Stimulated activated memory B cell treated with anti-CD40 and anti-IgM and Interleukin-4, amounts not matched to agents 10 μg/mL and 1 μg/mL and 100 μg/mL, for 72 hours (primary cell): ENCODE results near the gene SERPINF2.
"Not testable (repeated sequence)": the region's sequence is repeated elsewhere in the genome, so short reads cannot be mapped to it uniquely, and the experiment has no call there.

Source experiments
- ATAC-seq: fragments of 150-1000 bp; cut with Tn5 transposase; 2 replicates; pipeline ENCODE4 v1.10.0; 2021
- H3K27ac Mint-ChIP-seq: one replicate; pipeline ENCODE4 v1.8.0; 2022; ENCODE audit warnings: mild to moderate bottlenecking, mixed read lengths
- H3K27me3 Mint-ChIP-seq: one replicate; pipeline ENCODE4 v1.8.0; 2022; ENCODE audit warnings: mixed read lengths
- H3K36me3 Mint-ChIP-seq: one replicate; pipeline ENCODE4 v1.8.0; 2022; ENCODE audit warnings: mixed read lengths
- H3K4me1 Mint-ChIP-seq: one replicate; pipeline ENCODE4 v1.8.0; 2022; ENCODE audit warnings: mixed read lengths
- H3K4me3 Mint-ChIP-seq: one replicate; pipeline ENCODE4 v1.8.0; 2022; ENCODE audit warnings: mild to moderate bottlenecking, moderate library complexity, mixed read lengths
- H3K9me3 Mint-ChIP-seq: one replicate; pipeline ENCODE4 v1.8.0; 2022; ENCODE audit warnings: mixed read lengths

SERPINF2 gene

GRCh38 chr17:1776857-1777256 lies 34.2 kb downstream of the SERPINF2 start:
- H3K36me3 Mint-ChIP-seq = peaks cover 19% of the 10 kb centered on the region
- ATAC-seq = no peak
- no peak overlapping the region for H3K27ac Mint-ChIP-seq

GRCh38 chr17:1779571-1780131 lies 37.0 kb downstream of the SERPINF2 start:
- Mint-ChIP-seq H3K9me3 (no peaks in the 10 kb centered on the region), H3K4me3 (no peak overlapping the region), H3K27me3 (no peaks in the 10 kb centered on the region), H3K27ac (no peak overlapping the region), H3K36me3 (peaks cover 31% of the 10 kb centered on the region), H3K4me1 (peaks cover 26% of the 10 kb centered on the region)
- no peak for ATAC-seq

More at GRCh38 chr17:1776857-1777256, 34.2 kb downstream of the SERPINF2 start:
- peaks cover 10% of the 10 kb centered on the region for H3K4me1 Mint-ChIP-seq
- no peaks in the 10 kb centered on the region for H3K9me3 Mint-ChIP-seq
- no peaks in the 10 kb centered on the region for H3K27me3 Mint-ChIP-seq
- H3K4me3 Mint-ChIP-seq = no peak overlapping the region

DNA sequence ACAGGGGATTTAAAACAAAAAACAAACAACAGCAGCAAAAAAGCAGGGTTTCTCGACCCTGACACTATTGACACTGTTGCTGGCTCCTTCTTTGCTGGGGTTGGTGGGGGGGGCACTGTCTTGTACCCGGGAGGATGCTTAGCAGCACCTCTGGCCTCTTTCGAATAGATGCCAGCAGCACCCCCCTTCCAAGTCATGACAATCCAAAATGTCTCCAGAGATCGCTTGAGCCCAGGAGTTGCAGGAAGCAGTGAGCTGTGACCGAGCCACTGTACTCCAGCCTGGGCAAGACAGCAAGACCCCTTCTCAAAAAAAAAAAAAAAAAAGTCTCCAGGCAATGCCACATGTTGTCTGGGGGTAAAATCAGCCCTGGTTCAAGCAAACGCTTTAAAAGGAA lies 39.5 kb downstream of the SERPINF2 start:
- Mint-ChIP-seq H3K27ac (peak overlapping the region; percentile 94), H3K27me3 (no peaks in the 10 kb centered on the region), H3K9me3 (no peaks in the 10 kb centered on the region), H3K4me1 (peaks cover 26% of the 10 kb centered on the region), H3K4me3 (no peak overlapping the region), H3K36me3 (peaks cover 41% of the 10 kb centered on the region)
- ATAC-seq = no peak

DNA sequence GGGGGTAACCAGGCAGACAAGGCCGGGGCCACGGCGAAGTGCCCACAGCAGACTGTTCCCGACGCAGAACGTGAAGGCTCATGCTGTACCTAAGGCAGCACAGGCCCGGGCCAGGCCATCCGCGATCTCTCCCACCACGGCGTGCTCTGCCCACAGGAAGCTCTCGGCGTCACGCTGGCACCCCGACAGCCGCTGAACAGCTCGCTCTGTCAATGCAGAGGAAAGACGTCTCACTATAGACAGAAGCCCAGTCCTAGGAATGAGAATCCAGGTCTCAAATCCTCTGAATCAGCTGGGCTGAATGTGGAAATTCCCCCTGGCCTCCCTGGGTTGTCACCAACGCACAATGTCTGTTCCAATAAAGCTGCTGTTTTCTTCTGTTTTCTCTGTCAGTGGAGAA lies 40.6 kb downstream of the SERPINF2 start:
- H3K27ac Mint-ChIP-seq = peak overlapping the region; percentile 94
- peak overlapping the region; percentile 37 for H3K4me3 Mint-ChIP-seq
- no peaks in the 10 kb centered on the region for H3K9me3 Mint-ChIP-seq
- ATAC-seq = peak; percentile 75
- H3K4me1 Mint-ChIP-seq = peaks cover 26% of the 10 kb centered on the region
- no peaks in the 10 kb centered on the region for H3K27me3 Mint-ChIP-seq
- peaks cover 37% of the 10 kb centered on the region for H3K36me3 Mint-ChIP-seq

DNA sequence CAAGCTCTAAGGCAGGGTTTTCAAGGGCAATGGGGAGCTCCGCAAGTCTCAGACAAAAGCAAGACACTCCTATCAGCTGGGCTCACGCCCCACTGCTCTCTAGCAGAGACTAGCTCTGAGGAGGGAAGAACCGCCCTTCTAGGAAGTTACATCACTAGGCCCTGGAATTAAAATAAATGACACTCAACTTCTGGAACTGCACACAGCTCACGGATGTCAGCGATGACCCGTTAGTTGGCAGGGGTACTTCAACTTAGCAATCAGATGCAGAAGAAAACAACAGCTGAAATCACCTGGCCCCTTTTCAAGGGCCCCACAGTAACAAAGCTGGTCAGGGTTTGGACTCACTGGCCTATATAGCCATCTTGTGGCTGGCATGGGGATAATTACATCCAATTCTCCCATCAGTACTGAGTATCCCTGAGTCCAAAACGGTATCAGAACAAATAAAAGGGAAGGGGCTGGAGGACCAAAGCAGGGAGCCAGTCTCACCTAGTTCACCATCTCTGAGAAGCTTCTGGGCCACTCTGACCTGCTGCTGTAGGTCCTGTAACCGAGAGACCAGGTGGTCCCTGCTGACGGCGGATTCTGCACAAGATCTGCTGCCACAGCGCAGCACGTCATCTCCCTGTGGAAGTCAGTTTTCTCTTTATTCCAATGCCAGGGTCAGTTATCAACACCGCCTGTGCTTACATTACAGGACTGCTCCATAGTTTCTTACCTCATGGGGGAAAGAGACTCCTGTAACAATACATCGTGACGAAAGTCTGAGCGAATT lies 41.4 kb downstream of the SERPINF2 start:
- Mint-ChIP-seq H3K27ac (peak overlapping the region; percentile 94), H3K9me3 (no peaks in the 10 kb centered on the region), H3K27me3 (no peaks in the 10 kb centered on the region), H3K36me3 (peaks cover 33% of the 10 kb centered on the region), H3K4me3 (peak overlapping the region; percentile 37), H3K4me1 (peaks cover 26% of the 10 kb centered on the region)
- ATAC-seq = peak; percentile 91

DNA sequence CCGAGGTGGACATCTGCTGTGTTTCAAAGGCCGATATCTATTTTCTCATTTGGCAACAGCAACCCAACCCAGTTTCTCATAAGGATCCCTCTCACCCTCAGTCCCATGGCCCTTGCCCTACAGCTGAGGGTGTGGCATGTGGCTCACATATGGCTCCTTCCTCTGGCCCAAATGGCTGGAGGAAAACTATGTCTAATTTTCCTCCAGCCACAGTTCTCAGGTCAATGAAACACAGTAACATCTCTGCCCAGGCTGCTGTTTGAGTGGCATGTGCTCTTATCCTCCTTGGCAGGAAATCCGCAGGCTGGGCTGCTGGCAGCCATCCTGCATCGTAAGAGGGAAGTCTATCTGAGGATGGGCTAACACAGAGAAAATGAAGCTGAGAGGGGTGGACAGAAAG lies 43.3 kb downstream of the SERPINF2 start:
- no peaks in the 10 kb centered on the region for H3K27me3 Mint-ChIP-seq
- peak overlapping the region; percentile 22 for H3K27ac Mint-ChIP-seq
- peaks cover 26% of the 10 kb centered on the region for H3K4me1 Mint-ChIP-seq
- H3K4me3 Mint-ChIP-seq = no peak overlapping the region
- H3K9me3 Mint-ChIP-seq = no peaks in the 10 kb centered on the region
- peaks cover 33% of the 10 kb centered on the region for H3K36me3 Mint-ChIP-seq
- no peak for ATAC-seq

- Mint-ChIP-seq H3K4me1 (peaks cover 26% of the 10 kb centered on the region), H3K36me3 (peaks cover 33% of the 10 kb centered on the region), H3K4me3 (no peak overlapping the region), H3K27me3 (no peaks in the 10 kb centered on the region), H3K9me3 (no peaks in the 10 kb centered on the region), H3K27ac (no peak overlapping the region)
- ATAC-seq = no peak
These were observed 44.0 kb downstream of the SERPINF2 start for GRCh38 chr17:1786708-1787107.

DNA sequence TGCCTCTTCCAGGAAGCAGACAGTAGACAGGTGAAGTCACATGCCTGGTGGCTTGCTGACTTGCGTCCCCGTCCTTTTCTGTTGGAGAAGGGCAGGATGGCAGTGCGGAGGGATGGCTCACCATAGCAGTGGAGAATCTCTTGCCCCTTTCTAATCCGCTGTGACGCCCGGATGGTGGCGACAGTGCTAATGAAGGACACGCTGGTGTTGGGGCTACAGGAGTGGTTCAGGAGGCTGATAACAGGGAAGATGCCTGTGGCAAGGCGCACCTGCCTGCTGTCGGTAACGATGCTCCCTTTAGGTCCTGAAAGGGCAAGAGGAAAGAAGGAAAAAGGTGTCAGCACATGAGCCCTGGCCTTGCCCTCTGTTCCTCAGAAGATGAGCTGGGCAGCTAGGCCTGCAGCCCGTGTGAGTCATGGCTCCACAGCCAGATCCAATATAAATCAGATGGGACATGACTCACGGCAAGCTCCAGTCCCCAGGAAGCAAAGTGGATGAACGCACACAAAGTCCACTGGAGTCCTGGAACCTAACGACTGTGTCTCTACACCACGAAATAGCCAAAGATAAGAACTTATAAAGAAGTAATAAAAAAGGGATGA lies 44.7 kb downstream of the SERPINF2 start:
- H3K4me3 Mint-ChIP-seq = no peak overlapping the region

DNA sequence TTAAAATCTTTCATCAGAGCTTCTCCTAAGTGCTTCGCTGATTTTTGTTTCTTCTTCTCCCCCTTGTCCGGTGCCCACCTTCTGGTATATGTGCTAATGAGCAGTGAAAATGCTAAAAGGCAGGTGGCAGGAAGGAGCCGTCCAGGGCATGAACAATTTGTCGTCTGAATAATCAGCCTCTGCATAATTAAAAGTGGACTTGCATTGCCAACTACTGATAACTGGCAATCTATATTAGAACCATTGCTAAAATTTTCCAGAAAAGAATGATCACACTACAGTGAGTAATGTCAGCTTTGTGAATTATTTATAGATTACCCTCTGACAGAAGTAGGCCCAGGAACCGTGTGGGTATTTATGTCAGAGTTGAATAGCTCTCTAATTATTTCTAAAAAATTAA lies 47.3 kb downstream of the SERPINF2 start:
- Mint-ChIP-seq H3K4me1 (no peaks in the 10 kb centered on the region), H3K27me3 (no peaks in the 10 kb centered on the region), H3K9me3 (no peaks in the 10 kb centered on the region), H3K27ac (no peak overlapping the region), H3K4me3 (no peak overlapping the region), H3K36me3 (peaks cover 21% of the 10 kb centered on the region)
- no peak for ATAC-seq

More for the DNA sequence above, 44.7 kb downstream of the SERPINF2 start:
- H3K27me3 Mint-ChIP-seq = no peaks in the 10 kb centered on the region
- peaks cover 20% of the 10 kb centered on the region for H3K4me1 Mint-ChIP-seq
- H3K9me3 Mint-ChIP-seq = no peaks in the 10 kb centered on the region
- no peak overlapping the region for H3K27ac Mint-ChIP-seq
- H3K36me3 Mint-ChIP-seq = peaks cover 26% of the 10 kb centered on the region
- no peak for ATAC-seq

DNA sequence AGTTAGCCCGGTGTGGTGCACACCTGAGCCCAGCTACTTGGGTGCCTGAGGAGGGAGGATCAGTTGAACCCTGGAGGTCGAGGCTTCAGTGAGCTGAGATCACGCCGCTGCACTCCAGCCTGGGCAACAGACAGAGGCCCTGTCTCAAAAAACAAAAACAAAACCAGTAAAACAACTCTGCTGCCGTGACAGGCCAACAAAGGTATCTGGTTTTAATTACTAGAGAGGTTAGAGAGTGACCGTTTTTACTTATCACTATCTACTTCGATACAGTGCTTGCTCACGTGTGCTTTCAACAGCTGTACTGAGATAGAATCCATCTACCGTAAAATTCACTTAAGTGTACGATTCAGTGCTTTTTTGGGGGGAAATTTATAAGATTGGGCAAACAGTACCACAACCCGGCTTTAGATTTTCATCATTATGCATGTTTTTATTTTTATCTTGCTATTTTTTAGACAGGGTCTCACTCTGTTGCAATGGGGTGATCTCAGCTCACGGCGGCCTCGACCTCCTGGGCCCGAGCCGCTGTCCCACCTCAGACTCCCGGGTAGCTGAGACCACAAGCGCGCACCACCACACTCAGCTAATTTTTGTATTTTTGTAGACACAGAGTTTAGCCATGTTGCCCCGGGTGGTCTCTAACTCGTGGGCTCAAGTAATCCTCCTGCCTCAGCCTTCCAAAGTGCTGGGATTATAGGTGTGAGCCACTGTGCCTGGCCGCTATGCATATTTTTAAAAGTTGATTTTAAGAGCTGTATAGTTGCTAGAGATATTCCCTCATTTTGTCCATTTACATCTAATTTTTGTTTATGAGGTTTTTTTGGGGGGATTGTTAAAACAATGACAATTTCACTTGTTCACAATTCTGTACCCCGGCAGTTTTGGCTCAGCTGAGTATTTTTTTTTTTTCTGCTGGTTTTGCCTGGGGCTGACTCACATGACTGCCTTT lies 50.1 kb downstream of the SERPINF2 start:
- H3K9me3 Mint-ChIP-seq = no peaks in the 10 kb centered on the region

DNA sequence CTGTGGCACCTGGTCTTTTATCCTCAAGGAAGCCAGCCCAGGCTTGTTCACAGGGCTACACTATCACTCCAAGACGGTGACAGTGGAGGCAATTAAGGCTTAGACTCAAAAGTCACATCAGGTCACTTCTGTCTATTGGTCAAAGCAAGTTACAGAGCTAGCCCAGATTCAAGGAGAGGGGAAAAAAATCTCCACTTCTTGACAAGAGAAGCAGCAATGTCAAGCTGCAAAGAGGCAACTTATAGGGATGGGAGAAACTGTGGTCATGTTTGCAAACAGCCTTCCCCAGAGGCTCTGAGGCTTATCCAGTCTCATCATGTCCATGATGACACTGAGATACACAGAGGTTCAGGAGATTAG lies 50.8 kb downstream of the SERPINF2 start:
- no peak for ATAC-seq

More for the DNA sequence above, 50.1 kb downstream of the SERPINF2 start:
- Mint-ChIP-seq H3K4me1 (peaks cover 9% of the 10 kb centered on the region), H3K36me3 (peaks cover 16% of the 10 kb centered on the region), H3K27me3 (no peaks in the 10 kb centered on the region), H3K4me3 (no peak overlapping the region), H3K27ac (no peak overlapping the region)
- no peak for ATAC-seq

GRCh38 chr17:1796800-1797199 lies 54.1 kb downstream of the SERPINF2 start:
- H3K36me3 Mint-ChIP-seq = peaks cover 24% of the 10 kb centered on the region
- H3K4me1 Mint-ChIP-seq = peaks cover 9% of the 10 kb centered on the region
- H3K27ac Mint-ChIP-seq = peak overlapping the region; percentile 12
- no peaks in the 10 kb centered on the region for H3K27me3 Mint-ChIP-seq
- ATAC-seq = no peak
- no peak overlapping the region for H3K4me3 Mint-ChIP-seq
- H3K9me3 Mint-ChIP-seq = no peaks in the 10 kb centered on the region

More for the DNA sequence above, 50.8 kb downstream of the SERPINF2 start:
- no peak overlapping the region for H3K4me3 Mint-ChIP-seq
- H3K36me3 Mint-ChIP-seq = peaks cover 16% of the 10 kb centered on the region
- no peak overlapping the region for H3K27ac Mint-ChIP-seq
- peaks cover 9% of the 10 kb centered on the region for H3K4me1 Mint-ChIP-seq
- no peaks in the 10 kb centered on the region for H3K9me3 Mint-ChIP-seq
- no peaks in the 10 kb centered on the region for H3K27me3 Mint-ChIP-seq

DNA sequence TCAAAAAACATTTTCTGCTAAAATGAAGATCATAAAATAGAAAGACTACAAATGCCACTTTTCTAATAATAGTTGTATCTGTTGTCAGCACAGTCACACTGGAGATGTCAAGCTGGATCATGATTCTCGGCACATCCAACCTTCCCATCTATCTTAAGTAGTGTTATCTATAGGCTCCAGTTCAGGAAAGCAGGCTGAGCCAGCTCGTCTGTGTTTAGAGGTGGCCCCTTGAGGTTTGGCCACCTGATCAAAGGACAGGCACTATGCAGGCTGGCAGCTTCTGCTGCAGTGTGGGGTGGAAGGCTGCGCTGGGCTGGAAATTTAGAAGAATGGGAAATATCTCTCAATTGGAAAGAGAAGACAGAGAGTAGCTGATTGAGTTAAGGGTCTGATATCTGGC lies 54.7 kb downstream of the SERPINF2 start:
- Mint-ChIP-seq H3K4me3 (no peak overlapping the region), H3K27me3 (no peaks in the 10 kb centered on the region), H3K9me3 (no peaks in the 10 kb centered on the region), H3K4me1 (peaks cover 9% of the 10 kb centered on the region), H3K36me3 (peaks cover 24% of the 10 kb centered on the region), H3K27ac (peak overlapping the region; percentile 12)
- no peak for ATAC-seq

DNA sequence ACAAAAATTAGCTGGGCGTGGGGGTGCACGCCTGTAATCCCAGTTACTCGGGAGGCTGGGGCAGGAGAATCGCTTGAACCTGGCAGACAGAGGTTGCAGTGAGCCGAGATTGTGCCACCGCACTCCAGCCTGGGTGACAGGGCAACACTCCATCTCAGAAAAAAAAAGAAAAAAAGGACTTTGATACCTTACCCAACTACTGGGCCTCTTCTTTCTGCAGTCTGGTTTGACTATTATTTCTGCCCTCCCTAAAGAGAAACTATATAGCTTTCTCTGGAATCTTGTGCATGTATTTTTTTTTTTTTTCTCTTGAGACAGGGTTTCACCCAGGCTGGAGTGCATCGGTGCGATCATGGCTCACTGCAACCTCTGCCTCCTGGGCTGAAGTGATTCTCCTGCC lies 55.2 kb downstream of the SERPINF2 start:
- peaks cover 24% of the 10 kb centered on the region for H3K36me3 Mint-ChIP-seq
- not testable (repeated sequence) for ATAC-seq, H3K27me3 Mint-ChIP-seq

DNA sequence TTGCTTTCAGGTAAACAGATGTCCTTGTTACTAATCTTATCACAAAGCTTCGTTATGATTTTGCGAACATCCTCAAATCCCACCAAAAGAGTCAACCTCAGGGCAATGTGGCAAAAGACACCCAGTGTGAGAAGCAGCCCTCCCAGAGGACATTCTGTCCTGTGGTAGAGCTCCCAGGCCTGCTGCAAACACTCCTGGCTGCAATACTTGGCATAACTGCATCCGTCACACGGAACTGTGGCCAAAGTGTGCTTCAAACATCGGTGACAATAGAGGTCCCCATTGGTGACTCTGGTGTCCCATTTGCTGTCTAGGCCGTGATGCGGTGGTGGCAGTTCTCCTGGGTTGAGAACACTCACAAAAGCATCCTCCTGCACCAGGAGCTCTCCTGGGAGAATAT lies 57.6 kb downstream of the SERPINF2 start:
- H3K27me3 Mint-ChIP-seq = no peaks in the 10 kb centered on the region

More for the DNA sequence above, 55.2 kb downstream of the SERPINF2 start:
- not testable (repeated sequence) for H3K9me3 Mint-ChIP-seq, H3K4me3 Mint-ChIP-seq, H3K4me1 Mint-ChIP-seq, H3K27ac Mint-ChIP-seq

More for the DNA sequence above, 57.6 kb downstream of the SERPINF2 start:
- Mint-ChIP-seq H3K36me3 (peaks cover 39% of the 10 kb centered on the region), H3K9me3 (no peaks in the 10 kb centered on the region), H3K4me3 (no peak overlapping the region), H3K27ac (no peak overlapping the region), H3K4me1 (peaks cover 9% of the 10 kb centered on the region)
- ATAC-seq = no peak
